Cerebellar nuclear complex (tissue), 1 donor: ENCODE results near the gene PPDPF.

ENCODE experiments used
- DNase-seq, 2 experiments: peaks; one replicate each; lab custom pipeline; 2025; lab: John Stamatoyannopoulos, UW

Gene PPDPF

GRCh38 chr20:63487781-63488241 is 32.8 kb upstream of the PPDPF start:
- DNase-seq, result no peak

GRCh38 chr20:63488315-63489251 is 32.0 kb upstream of the PPDPF start:
- DNase-seq, result no peak

GRCh38 chr20:63490416-63490815 is 30.1 kb upstream of the PPDPF start:
- no peak for DNase-seq

GRCh38 chr20:63491078-63491477 is 29.5 kb upstream of the PPDPF start:
- no peak for DNase-seq

- no peak for DNase-seq
Measured at GRCh38 chr20:63491635-63492230, 28.8 kb upstream of the PPDPF start.

GRCh38 chr20:63492518-63492917 is 28.0 kb upstream of the PPDPF start:
- no peak for DNase-seq

- DNase-seq, result no peak
Measured at GRCh38 chr20:63492982-63493381, 27.6 kb upstream of the PPDPF start.

GRCh38 chr20:63493563-63494020 is 27.0 kb upstream of the PPDPF start:
- no peak for DNase-seq

- no peak for DNase-seq
Measured at GRCh38 chr20:63494084-63494419, 26.5 kb upstream of the PPDPF start.

- no peak for DNase-seq
Measured at GRCh38 chr20:63494420-63495166, 26.0 kb upstream of the PPDPF start.

GRCh38 chr20:63495167-63495720 is 25.3 kb upstream of the PPDPF start:
- DNase-seq, result no peak

- no peak for DNase-seq
Measured at GRCh38 chr20:63495741-63496595, 24.6 kb upstream of the PPDPF start.

GRCh38 chr20:63496596-63497120 is 23.9 kb upstream of the PPDPF start:
- no peak for DNase-seq

GRCh38 chr20:63497138-63497945 is 23.2 kb upstream of the PPDPF start:
- no peak for DNase-seq

- no peak for DNase-seq
Measured at GRCh38 chr20:63497946-63498935, 22.3 kb upstream of the PPDPF start.

- no peak for DNase-seq
Measured at GRCh38 chr20:63498960-63499337, 21.6 kb upstream of the PPDPF start, which contains the start of gene EEF1A2. Gene EEF1A2 (minus strand): TSS chr20:63499083. CDS start chr20:63497763, 1,320 bp downstream.

GRCh38 chr20:63499338-63499969 is 21.1 kb upstream of the PPDPF start:
- no peak for DNase-seq

GRCh38 chr20:63500151-63500901 is 20.2 kb upstream of the PPDPF start:
- DNase-seq, result no peak
